Activated CD8-positive, alpha-beta T cell treated with anti-CD3 and anti-CD28 coated beads for 36 hours (primary cell): ENCODE results near the gene RPF1. TPM values are rescaled to one million over a fixed set of nuclear protein-coding genes. Genes with fewer than 3 reads are reported as not detected.

Source experiments
- ATAC-seq: fragments of 200-7000 bp; cut with Tn5 transposase; one replicate; pipeline ENCODE4 v1.10.0; 2021; ENCODE audit warnings: mild to moderate bottlenecking, moderate library complexity
- CTCF ChIA-PET: fragments of 350-600 bp; sonication (Branson Sonifier 250); formaldehyde crosslinking; loops from one replicate; lab custom pipeline; 2021; ENCODE audit warnings: antibody characterized with exemption; lab: Charles Lee
- POLR2A ChIA-PET: fragments of 350-600 bp; sonication (Branson Sonifier 250); formaldehyde crosslinking; loops from one replicate; lab custom pipeline; 2021; ENCODE audit warnings: antibody characterized with exemption; lab: Charles Lee
- DNase-seq: peaks from one replicate; pipeline ENCODE4 v3.0.0-alpha.2; 2020
- H3K27ac Mint-ChIP-seq: one replicate; pipeline ENCODE4 v1.8.0; 2021; ENCODE audit warnings: mild to moderate bottlenecking, mixed read lengths
- H3K27me3 Mint-ChIP-seq: one replicate; pipeline ENCODE4 v1.8.0; 2021; ENCODE audit warnings: mixed read lengths
- H3K36me3 Mint-ChIP-seq: one replicate; pipeline ENCODE4 v1.8.0; 2021; ENCODE audit warnings: low read depth, mixed read lengths
- H3K4me1 Mint-ChIP-seq: one replicate; pipeline ENCODE4 v1.8.0; 2021; ENCODE audit warnings: low read depth, mixed read lengths
- H3K4me3 Mint-ChIP-seq: one replicate; pipeline ENCODE4 v1.8.0; 2021; ENCODE audit warnings: mild to moderate bottlenecking, moderate library complexity, mixed read lengths
- H3K9me3 Mint-ChIP-seq: one replicate; pipeline ENCODE4 v1.8.0; 2021; ENCODE audit warnings: mixed read lengths
- intact Hi-C: fragments of 100-400 bp; cut with micrococcal nuclease; formaldehyde crosslinking; loops from one replicate; pipeline ENCODE4 v1.10.0; 2022
- total RNA-seq, 2 experiments: library from RNA; stranded (reverse); gene quantifications; one replicate each; pipeline ENCODE4 v1.2.3, GENCODE V29; 2021
- TF ChIP-seq, protein P1 (sequence below): fragments of 200-600 bp; IDR thresholded peaks from one replicate; pipeline ENCODE4 v1.8.0; 2022; ENCODE audit warnings: antibody characterized with exemption, mild to moderate bottlenecking

Gene RPF1
- total RNA-seq, 2 experiments from 2014 or later, result 61.9 to 64.1 TPM

- DNase-seq (no peak), ATAC-seq (no peak)
- Mint-ChIP-seq H3K27me3 (no peaks in the 10 kb centered on the region), H3K4me1 (peaks cover 32% of the 10 kb centered on the region), H3K9me3 (peaks cover 5% of the 10 kb centered on the region), H3K4me3 (no peak overlapping the region), H3K36me3 (peaks cover 47% of the 10 kb centered on the region), H3K27ac (no peak overlapping the region)
- ChIA-PET POLR2A (interaction anchor here (1.1 kb wide), 1 partner anchor 10 kb away, joined by 4 read pairs; no protein-coding TSS in a partner anchor), CTCF (interaction anchor here (1.0 kb wide), 1 partner anchor 131 kb away, joined by 5 read pairs; no protein-coding TSS in a partner anchor)
- intact Hi-C loops, result no loop called here
- TF ChIP-seq, protein P1, sequence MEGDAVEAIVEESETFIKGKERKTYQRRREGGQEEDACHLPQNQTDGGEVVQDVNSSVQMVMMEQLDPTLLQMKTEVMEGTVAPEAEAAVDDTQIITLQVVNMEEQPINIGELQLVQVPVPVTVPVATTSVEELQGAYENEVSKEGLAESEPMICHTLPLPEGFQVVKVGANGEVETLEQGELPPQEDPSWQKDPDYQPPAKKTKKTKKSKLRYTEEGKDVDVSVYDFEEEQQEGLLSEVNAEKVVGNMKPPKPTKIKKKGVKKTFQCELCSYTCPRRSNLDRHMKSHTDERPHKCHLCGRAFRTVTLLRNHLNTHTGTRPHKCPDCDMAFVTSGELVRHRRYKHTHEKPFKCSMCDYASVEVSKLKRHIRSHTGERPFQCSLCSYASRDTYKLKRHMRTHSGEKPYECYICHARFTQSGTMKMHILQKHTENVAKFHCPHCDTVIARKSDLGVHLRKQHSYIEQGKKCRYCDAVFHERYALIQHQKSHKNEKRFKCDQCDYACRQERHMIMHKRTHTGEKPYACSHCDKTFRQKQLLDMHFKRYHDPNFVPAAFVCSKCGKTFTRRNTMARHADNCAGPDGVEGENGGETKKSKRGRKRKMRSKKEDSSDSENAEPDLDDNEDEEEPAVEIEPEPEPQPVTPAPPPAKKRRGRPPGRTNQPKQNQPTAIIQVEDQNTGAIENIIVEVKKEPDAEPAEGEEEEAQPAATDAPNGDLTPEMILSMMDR, result no peak
Observed at GRCh38 chr1:84489766-84490165, 10.7 kb downstream of the RPF1 start.

DNA sequence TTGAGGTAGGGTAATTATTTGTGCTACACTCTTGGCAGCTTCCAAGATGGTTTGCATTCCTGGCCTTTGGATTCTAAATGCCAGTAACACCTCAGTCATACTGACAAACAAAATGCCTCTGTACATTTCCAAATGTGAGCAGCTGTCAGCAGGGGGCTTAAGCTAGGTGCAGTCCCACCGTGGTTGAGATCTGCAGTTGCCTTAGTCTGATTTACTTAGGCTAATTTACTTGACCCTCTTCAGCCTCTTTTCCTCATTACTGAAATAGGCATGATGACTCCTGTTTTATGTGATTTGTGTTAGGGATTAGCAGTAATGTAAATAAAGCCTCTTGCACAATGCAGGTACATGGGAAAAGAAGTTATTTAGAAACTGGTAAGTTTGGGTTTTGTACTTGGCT lies 13.7 kb downstream of the RPF1 start:
- H3K27me3 Mint-ChIP-seq, result no peaks in the 10 kb centered on the region
- DNase-seq, result no peak
- TF ChIP-seq, protein P1, result no peak
- intact Hi-C loops, result no loop called here
- H3K27ac Mint-ChIP-seq, result no peak overlapping the region
- no peak for ATAC-seq
- CTCF ChIA-PET, result interaction anchor here (1.0 kb wide), 1 partner anchor 13 kb away, joined by 3 read pairs; no protein-coding TSS in a partner anchor
- peaks cover 17% of the 10 kb centered on the region for H3K4me1 Mint-ChIP-seq
- no peak overlapping the region for H3K4me3 Mint-ChIP-seq
- H3K36me3 Mint-ChIP-seq, result peaks cover 45% of the 10 kb centered on the region
- POLR2A ChIA-PET, result interaction anchor here (0.7 kb wide), 1 partner anchor 12 kb away, joined by 3 read pairs; no protein-coding TSS in a partner anchor
- no peaks in the 10 kb centered on the region for H3K9me3 Mint-ChIP-seq

GRCh38 chr1:84493747-84494146 lies 14.7 kb downstream of the RPF1 start:
- H3K27me3 Mint-ChIP-seq, result no peaks in the 10 kb centered on the region
- peak overlapping the region; percentile 56 for H3K27ac Mint-ChIP-seq
- TF ChIP-seq, protein P1, result no peak
- ChIA-PET POLR2A (interaction anchor here (0.5 to 2.4 kb wide), 2 partner anchors 11 to 505 kb away, joined by 3 to 16 read pairs; partner anchors contain the start of genes GNG5 and SPATA1), CTCF (interaction anchor here (1.2 to 1.3 kb wide), 2 partner anchors 12 to 79 kb away, joined by 3 read pairs; no protein-coding TSS in a partner anchor)
- DNase-seq (no peak), ATAC-seq (no peak)
- H3K4me3 Mint-ChIP-seq, result no peak overlapping the region
- peaks cover 19% of the 10 kb centered on the region for H3K4me1 Mint-ChIP-seq
- peaks cover 51% of the 10 kb centered on the region for H3K36me3 Mint-ChIP-seq
- no peaks in the 10 kb centered on the region for H3K9me3 Mint-ChIP-seq
- intact Hi-C loops, result no loop called here

DNA sequence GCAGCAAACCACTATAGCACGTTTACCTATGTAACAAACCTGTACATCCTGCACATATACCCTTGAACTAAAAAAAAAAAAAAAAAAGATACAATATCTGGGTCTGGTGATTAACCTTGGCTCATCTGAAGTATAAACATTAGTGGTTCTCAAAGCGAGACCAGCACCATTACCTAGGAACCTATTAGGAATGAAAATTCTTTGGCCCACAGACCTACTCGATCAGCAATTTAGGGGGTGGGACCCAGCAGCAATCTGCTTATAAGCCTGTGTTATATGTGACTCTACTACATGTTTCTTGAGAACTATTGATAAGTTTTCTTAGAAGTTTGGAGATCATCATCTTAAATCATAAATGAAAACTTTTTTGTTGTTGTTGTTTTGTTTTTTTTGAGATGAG lies 17.4 kb downstream of the RPF1 start:
- ATAC-seq (no peak), DNase-seq (no peak)
- no peaks in the 10 kb centered on the region for H3K9me3 Mint-ChIP-seq
- H3K4me3 Mint-ChIP-seq, result no peak overlapping the region
- H3K36me3 Mint-ChIP-seq, result peaks cover 47% of the 10 kb centered on the region
- ChIA-PET POLR2A (interaction anchor here (0.5 to 0.6 kb wide), 2 partner anchors 10 to 60 kb away, joined by 3 to 5 read pairs; no protein-coding TSS in a partner anchor), CTCF (interaction anchor here (1.2 kb wide), 1 partner anchor 25 kb away, joined by 3 read pairs; no protein-coding TSS in a partner anchor)
- TF ChIP-seq, protein P1, result no peak
- H3K4me1 Mint-ChIP-seq, result peaks cover 21% of the 10 kb centered on the region
- H3K27ac Mint-ChIP-seq, result no peak overlapping the region
- intact Hi-C loops, result no loop called here
- H3K27me3 Mint-ChIP-seq, result no peaks in the 10 kb centered on the region

DNA sequence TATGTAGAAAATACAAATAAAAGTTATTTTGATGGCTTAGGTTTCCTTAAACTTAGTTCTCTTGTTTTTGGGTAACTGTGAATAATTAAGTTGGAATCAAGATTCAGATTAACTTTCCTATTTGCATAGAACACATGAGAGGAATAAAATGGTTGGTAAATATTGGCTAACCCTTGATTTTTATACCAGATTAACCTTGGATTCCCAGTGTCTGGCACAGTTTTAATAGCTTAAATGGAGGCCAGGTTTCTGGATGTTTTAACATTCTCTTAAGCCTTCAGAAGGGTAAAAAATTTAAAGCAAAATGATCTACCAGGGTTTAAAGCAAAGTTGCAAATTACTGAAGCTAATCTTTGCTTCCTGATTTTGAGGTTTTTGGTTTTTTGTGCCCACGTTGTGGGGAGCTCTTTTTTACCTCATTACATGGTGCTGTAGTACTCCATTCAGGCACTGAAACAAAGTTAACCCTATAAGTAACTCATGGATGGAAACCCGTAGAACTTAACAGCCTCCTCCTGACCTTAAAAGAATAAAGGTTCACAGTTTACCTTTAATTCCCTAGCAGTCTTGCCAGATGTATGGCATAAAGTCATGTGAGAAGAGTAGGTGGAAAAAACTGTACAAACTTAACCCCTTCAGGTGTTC lies 18.7 kb downstream of the RPF1 start:
- DNase-seq, result no peak
- ChIA-PET CTCF (interaction anchor here (1.0 to 1.1 kb wide), 2 partner anchors 123 to 256 kb away, joined by 3 to 4 read pairs; no protein-coding TSS in a partner anchor), POLR2A (interaction anchor here (1.0 kb wide), 1 partner anchor 9 kb away, joined by 3 read pairs; the partner anchor contains the start of gene GNG5)
- peak; percentile 42 for ATAC-seq
- Mint-ChIP-seq H3K36me3 (peaks cover 46% of the 10 kb centered on the region), H3K4me3 (no peak overlapping the region), H3K27ac (peak overlapping the region; percentile 73), H3K4me1 (peaks cover 24% of the 10 kb centered on the region), H3K9me3 (no peaks in the 10 kb centered on the region), H3K27me3 (no peaks in the 10 kb centered on the region)
- intact Hi-C loops, result no loop called here
- TF ChIP-seq, protein P1, result no peak
